CD4-positive, alpha-beta memory T cell (primary cell): ENCODE data around the gene WDR45. TPM values are rescaled to one million over a fixed set of nuclear protein-coding genes. Genes with fewer than 3 reads are reported as not detected.

Source experiments
- CTCF ChIA-PET: fragments of 350-600 bp; sonication (Branson Sonifier 250); formaldehyde crosslinking; loops from one replicate; lab custom pipeline; 2021; ENCODE audit warnings: inconsistent platforms; ENCODE audit not compliant: partially characterized antibody; lab: Charles Lee
- POLR2A ChIA-PET: fragments of 350-600 bp; sonication (Branson Sonifier 250); formaldehyde crosslinking; loops from one replicate; lab custom pipeline; 2021; ENCODE audit not compliant: partially characterized antibody; lab: Charles Lee
- DNase-seq, 5 donors: peaks; one replicate each; pipeline versions ENCODE4 v3.0.0 to v3.0.0-alpha.2; 2020 to 2022; ENCODE audit warnings: mixed read lengths in 1 of 5
- H3K27ac ChIP-seq: one replicate; pipeline ENCODE4 v1.7.0; 2013; ENCODE audit warnings: low read depth, low read length
- H3K27me3 ChIP-seq: 2 replicates; pipeline ENCODE4 v1.7.0; 2013; ENCODE audit warnings: mild to moderate bottlenecking, low read length, moderate library complexity; ENCODE audit not compliant: insufficient read depth
- H3K36me3 ChIP-seq: 2 replicates; pipeline ENCODE4 v1.7.0; 2013; ENCODE audit warnings: mild to moderate bottlenecking, low read length, moderate library complexity; ENCODE audit not compliant: insufficient read depth
- H3K4me1 ChIP-seq: 2 replicates; pipeline ENCODE4 v1.7.0; 2013; ENCODE audit warnings: mild to moderate bottlenecking, low read length, moderate library complexity; ENCODE audit not compliant: insufficient read depth
- H3K4me3 ChIP-seq, 2 donors: one replicate each; pipeline ENCODE4 v1.7.0; 2013; ENCODE audit warnings: low read length in 2 of 2, mild to moderate bottlenecking in 1 of 2
- H3K9me3 ChIP-seq, 2 donors: one replicate each; pipeline ENCODE4 v1.7.0; 2013; ENCODE audit warnings: low read length in 2 of 2, control low read depth in 1 of 2; ENCODE audit not compliant: control insufficient read depth in 1 of 2
- H3K27ac Mint-ChIP-seq, 7 donors: one replicate each; pipeline ENCODE4 v1.8.0; 2020 to 2021; ENCODE audit warnings: mixed read lengths in 7 of 7, mild to moderate bottlenecking in 6 of 7, inconsistent platforms in 3 of 7, moderate library complexity in 3 of 7
- H3K27me3 Mint-ChIP-seq, 2 donors: one replicate each; pipeline ENCODE4 v1.8.0; 2020 to 2021; ENCODE audit warnings: mixed read lengths in 2 of 2
- H3K36me3 Mint-ChIP-seq, 2 donors: one replicate each; pipeline ENCODE4 v1.8.0; 2020 to 2021; ENCODE audit warnings: mixed read lengths in 2 of 2, inconsistent platforms in 1 of 2, mild to moderate bottlenecking in 1 of 2
- H3K4me1 Mint-ChIP-seq, 4 donors: one replicate each; pipeline ENCODE4 v1.8.0; 2020 to 2021; ENCODE audit warnings: mixed read lengths in 4 of 4, mild to moderate bottlenecking in 1 of 4
- H3K4me3 Mint-ChIP-seq, 8 donors: one replicate each; pipeline ENCODE4 v1.8.0; 2020 to 2021; ENCODE audit warnings: mixed read lengths in 8 of 8, mild to moderate bottlenecking in 7 of 8, moderate library complexity in 6 of 8, inconsistent platforms in 3 of 8
- H3K9me3 Mint-ChIP-seq, 8 donors: one replicate each; pipeline ENCODE4 v1.8.0; 2020 to 2021; ENCODE audit warnings: mixed read lengths in 8 of 8, mild to moderate bottlenecking in 5 of 8, inconsistent platforms in 3 of 8, moderate library complexity in 1 of 8
- intact Hi-C: fragments of 100-400 bp; cut with micrococcal nuclease; formaldehyde crosslinking; loops from one replicate; pipeline ENCODE4 v1.15.1; 2023
- polyA plus RNA-seq, 2 donors: library from polyadenylated mRNA; unstranded; fragments of 300-500 nt; fragmentation: Illumina TruSeq; gene quantifications; one replicate each; pipeline ENCODE4 v1.2.3, GENCODE V29; 2021
- total RNA-seq, 2 experiments: library from RNA; stranded (reverse); gene quantifications; one replicate each; pipeline ENCODE4 v1.2.3, GENCODE V29; 2021

Gene WDR45
- total and polyA plus RNA-seq, 4 experiments from 2014 or later, result 43.2 to 126 (median 79.6) TPM

DNA sequence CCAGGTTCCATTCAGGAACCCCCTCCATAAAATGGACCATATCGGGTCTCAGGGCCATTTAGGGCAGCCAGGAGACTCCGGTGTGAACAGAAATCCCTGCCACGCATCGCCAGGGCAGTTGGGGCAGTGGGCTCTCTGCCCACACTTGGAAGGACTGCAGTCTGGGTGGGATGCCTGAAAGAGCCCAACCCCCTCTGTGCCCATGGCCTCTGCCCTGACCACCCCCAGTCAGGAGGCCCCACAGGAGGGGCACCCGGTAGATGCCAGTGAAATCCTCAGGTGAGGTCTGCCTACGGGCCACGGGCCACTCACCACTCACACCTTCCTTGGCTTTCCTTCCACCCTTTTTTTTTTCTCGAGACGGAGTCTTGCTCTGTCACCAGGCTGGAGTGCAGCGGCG is 10.6 kb downstream of the WDR45 start:
- H3K27ac ChIP-seq, result no peak overlapping the region
- H3K9me3 Mint-ChIP-seq, result no peaks in the 10 kb centered on the region
- CTCF ChIA-PET, result no interaction called here
- no peak overlapping the region for H3K27ac Mint-ChIP-seq
- intact Hi-C loops, result no loop called here
- no peaks in the 10 kb centered on the region for H3K27me3 ChIP-seq
- H3K4me1 Mint-ChIP-seq, result peaks cover 5 to 20% (median 11%) of the 10 kb centered on the region in 4 donors
- peaks cover 4 to 5% of the 10 kb centered on the region in 2 donors for H3K36me3 Mint-ChIP-seq
- DNase-seq, result no peak
- H3K9me3 ChIP-seq, result no peaks in the 10 kb centered on the region
- no peaks in the 10 kb centered on the region for H3K36me3 ChIP-seq
- POLR2A ChIA-PET, result no interaction called here
- H3K27me3 Mint-ChIP-seq, result no peaks in the 10 kb centered on the region
- H3K4me3 ChIP-seq, result no peak overlapping the region
- H3K4me3 Mint-ChIP-seq, result no peak overlapping the region
- H3K4me1 ChIP-seq, result peaks cover 13% of the 10 kb centered on the region

DNA sequence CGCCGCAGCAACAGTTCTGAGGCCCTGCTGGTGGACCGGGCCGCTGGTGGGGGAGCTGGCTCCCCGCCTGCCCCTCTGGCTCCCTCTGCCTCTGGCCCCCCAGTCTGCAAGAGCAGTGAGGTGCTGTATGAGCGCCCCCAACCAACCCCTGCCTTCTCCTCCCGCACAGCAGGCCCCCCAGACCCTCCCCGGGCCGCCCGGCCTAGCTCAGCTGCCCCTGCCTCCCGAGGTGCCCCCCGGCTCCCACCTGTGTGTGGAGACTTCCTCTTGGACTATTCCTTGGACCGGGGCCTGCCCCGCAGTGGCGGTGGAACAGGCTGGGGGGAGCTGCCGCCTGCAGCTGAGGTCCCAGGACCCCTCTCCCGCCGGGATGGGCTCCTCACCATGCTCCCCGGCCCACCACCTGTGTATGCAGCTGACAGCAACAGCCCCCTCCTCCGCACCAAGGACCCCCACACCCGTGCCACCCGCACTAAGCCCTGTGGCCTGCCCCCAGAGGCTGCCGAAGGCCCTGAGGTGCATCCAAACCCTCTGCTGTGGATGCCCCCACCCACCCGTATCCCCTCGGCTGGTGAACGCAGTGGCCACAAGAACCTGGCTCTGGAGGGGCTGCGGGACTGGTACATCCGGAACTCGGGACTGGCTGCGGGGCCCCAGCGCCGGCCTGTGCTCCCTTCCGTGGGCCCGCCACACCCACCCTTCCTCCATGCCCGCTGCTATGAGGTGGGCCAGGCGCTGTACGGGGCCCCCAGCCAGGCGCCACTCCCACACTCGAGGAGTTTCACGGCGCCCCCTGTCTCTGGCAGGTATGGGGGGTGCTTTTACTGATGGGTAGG is 12.2 kb downstream of the WDR45 start:
- Mint-ChIP-seq H3K9me3 (no peaks in the 10 kb centered on the region), H3K27ac (no peak overlapping the region), H3K27me3 (no peaks in the 10 kb centered on the region), H3K36me3 (peaks cover 0 to 5% of the 10 kb centered on the region in 2 donors), H3K4me1 (peaks cover 0 to 5% (median 0%) of the 10 kb centered on the region in 4 donors), H3K4me3 (no peak overlapping the region)
- H3K4me1 ChIP-seq, result peaks cover 2% of the 10 kb centered on the region
- intact Hi-C loops, result no loop called here
- DNase-seq, result no peak
- no peak overlapping the region for H3K27ac ChIP-seq
- H3K27me3 ChIP-seq, result no peaks in the 10 kb centered on the region
- ChIA-PET POLR2A (interaction anchor here (1.1 to 1.4 kb wide), 2 partner anchors 12 to 65 kb away, joined by 3 to 4 read pairs; partner anchors contain the start of genes GRIPAP1 and WDR45), CTCF (no interaction called here)
- H3K4me3 ChIP-seq, result no peak overlapping the region
- H3K36me3 ChIP-seq, result no peaks in the 10 kb centered on the region
- no peaks in the 10 kb centered on the region for H3K9me3 ChIP-seq

DNA sequence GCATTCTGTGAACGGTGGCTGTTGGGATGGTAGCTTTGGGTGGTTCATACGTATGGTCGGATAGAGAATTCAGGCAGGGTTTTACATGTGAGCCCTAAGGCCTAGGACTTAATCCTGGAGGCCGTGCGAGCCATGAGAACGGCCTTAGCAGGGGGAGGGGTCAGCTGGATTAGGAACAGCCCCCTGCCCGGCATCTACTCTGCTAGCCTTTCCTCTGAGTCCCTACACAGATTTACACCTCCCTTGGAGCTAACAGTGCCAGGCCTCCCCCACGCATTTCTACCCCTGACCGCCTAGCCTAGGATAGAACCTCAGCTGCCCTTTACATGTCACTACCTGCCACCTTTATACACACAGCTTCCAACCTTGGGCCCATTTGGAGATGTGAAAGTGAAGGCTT is 13.0 kb downstream of the WDR45 start:
- intact Hi-C loops, result no loop called here
- Mint-ChIP-seq H3K27ac (no peak overlapping the region), H3K9me3 (no peaks in the 10 kb centered on the region), H3K36me3 (peaks cover 3 to 5% of the 10 kb centered on the region in 2 donors), H3K27me3 (no peaks in the 10 kb centered on the region), H3K4me1 (peaks cover 0 to under 1% (median 0%) of the 10 kb centered on the region in 4 donors), H3K4me3 (no peak overlapping the region)
- CTCF ChIA-PET, result no interaction called here
- no peaks in the 10 kb centered on the region for H3K27me3 ChIP-seq
- H3K4me3 ChIP-seq, result no peak overlapping the region
- H3K4me1 ChIP-seq, result no peaks in the 10 kb centered on the region
- no peaks in the 10 kb centered on the region for H3K36me3 ChIP-seq
- H3K9me3 ChIP-seq, result no peaks in the 10 kb centered on the region
- POLR2A ChIA-PET, result interaction anchor here (1.1 to 1.4 kb wide), 2 partner anchors 13 to 64 kb away, joined by 3 to 4 read pairs; partner anchors contain the start of genes GRIPAP1 and WDR45
- H3K27ac ChIP-seq, result no peak overlapping the region
- no peak for DNase-seq

DNA sequence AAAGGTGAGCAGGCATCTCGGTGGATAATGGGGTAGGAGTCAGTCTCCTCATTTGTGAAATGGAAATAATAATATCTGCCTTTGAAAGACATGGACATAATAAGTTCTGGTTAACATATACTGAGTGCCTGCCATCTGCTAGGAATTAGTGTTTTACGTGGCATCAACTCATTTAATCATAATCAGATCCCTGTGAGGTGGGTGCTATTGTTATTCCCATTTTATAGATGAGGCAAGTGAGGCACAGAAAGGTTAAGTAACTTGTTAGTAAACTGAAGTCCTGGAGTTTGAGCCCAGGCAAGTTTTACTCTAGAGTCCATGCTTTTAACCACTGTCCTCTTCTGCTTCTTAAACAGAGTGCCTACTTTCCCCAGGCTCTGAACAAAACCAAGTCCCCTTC is 13.4 kb downstream of the WDR45 start:
- H3K27me3 ChIP-seq, result no peaks in the 10 kb centered on the region
- H3K4me1 Mint-ChIP-seq, result no peaks in the 10 kb centered on the region
- no peaks in the 10 kb centered on the region for H3K9me3 Mint-ChIP-seq
- peaks cover under 1 to 7% of the 10 kb centered on the region in 2 donors for H3K36me3 Mint-ChIP-seq
- H3K9me3 ChIP-seq, result no peaks in the 10 kb centered on the region
- ChIA-PET POLR2A (interaction anchor here (1.1 to 1.4 kb wide), 2 partner anchors 13 to 64 kb away, joined by 3 to 4 read pairs; partner anchors contain the start of genes GRIPAP1 and WDR45), CTCF (no interaction called here)
- H3K27ac ChIP-seq, result no peak overlapping the region
- H3K4me3 Mint-ChIP-seq, result no peak overlapping the region
- H3K27ac Mint-ChIP-seq, result no peak overlapping the region
- no peak overlapping the region for H3K4me3 ChIP-seq
- H3K4me1 ChIP-seq, result no peaks in the 10 kb centered on the region
- no peaks in the 10 kb centered on the region for H3K36me3 ChIP-seq
- no peaks in the 10 kb centered on the region for H3K27me3 Mint-ChIP-seq
- no peak for DNase-seq
- intact Hi-C loops, result no loop called here

DNA sequence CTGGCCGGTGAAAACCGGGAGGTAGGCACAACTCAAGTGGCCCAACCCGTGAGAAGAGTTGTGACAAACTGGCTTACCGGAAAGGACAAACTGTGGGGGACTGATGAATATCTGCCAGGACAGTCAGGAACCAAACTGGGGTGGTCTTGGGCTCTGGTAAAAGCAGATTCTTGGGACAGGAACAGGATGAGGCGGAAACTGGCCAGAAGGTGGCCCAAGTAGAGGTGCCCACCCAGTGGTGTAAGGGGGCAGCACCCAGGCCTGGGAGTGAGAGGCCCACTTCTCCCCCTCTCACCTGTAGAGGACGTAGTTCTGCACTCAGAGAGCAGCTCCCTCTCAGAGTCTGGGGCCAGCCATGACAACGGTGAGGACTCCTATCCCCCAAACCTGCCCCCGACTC is 15.0 kb downstream of the WDR45 start:
- ChIA-PET CTCF (interaction anchor here (0.6 kb wide), 1 partner anchor 120 kb away, joined by 3 read pairs; no protein-coding TSS in a partner anchor), POLR2A (no interaction called here)
- H3K9me3 ChIP-seq, result no peaks in the 10 kb centered on the region
- no peaks in the 10 kb centered on the region for H3K36me3 ChIP-seq
- Mint-ChIP-seq H3K4me3 (no peak overlapping the region), H3K36me3 (peaks cover 0 to 7% of the 10 kb centered on the region in 2 donors), H3K9me3 (no peaks in the 10 kb centered on the region), H3K27me3 (no peaks in the 10 kb centered on the region), H3K27ac (no peak overlapping the region), H3K4me1 (no peaks in the 10 kb centered on the region)
- no peaks in the 10 kb centered on the region for H3K27me3 ChIP-seq
- intact Hi-C loops, result no loop called here
- no peak overlapping the region for H3K27ac ChIP-seq
- no peaks in the 10 kb centered on the region for H3K4me1 ChIP-seq
- no peak overlapping the region for H3K4me3 ChIP-seq
- DNase-seq, result no peak

DNA sequence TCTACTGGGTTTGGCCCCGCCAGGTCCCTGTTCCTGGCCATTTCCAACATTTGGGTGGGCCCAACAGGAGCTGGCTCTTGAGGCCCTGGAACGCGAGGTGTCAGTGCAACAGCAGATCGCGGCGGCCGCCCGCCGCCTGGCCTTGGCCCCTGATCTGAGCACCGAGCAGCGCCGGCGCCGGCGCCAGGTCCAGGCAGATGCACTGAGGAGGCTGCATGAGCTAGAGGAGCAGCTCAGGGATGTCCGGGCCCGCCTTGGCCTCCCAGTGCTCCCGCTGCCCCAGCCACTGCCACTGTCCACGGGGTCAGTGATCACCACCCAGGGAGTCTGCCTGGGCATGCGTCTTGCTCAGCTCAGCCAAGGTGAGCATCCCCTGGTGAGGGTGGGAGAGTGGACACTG is 15.4 kb downstream of the WDR45 start:
- no peak for DNase-seq
- H3K4me1 ChIP-seq, result no peaks in the 10 kb centered on the region
- no peak overlapping the region for H3K27ac ChIP-seq
- no peak overlapping the region for H3K4me3 ChIP-seq
- intact Hi-C loops, result no loop called here
- H3K4me3 Mint-ChIP-seq, result no peak overlapping the region
- no peak overlapping the region for H3K27ac Mint-ChIP-seq
- ChIA-PET POLR2A (no interaction called here), CTCF (interaction anchor here (0.6 kb wide), 1 partner anchor 120 kb away, joined by 3 read pairs; no protein-coding TSS in a partner anchor)
- no peaks in the 10 kb centered on the region for H3K27me3 Mint-ChIP-seq
- no peaks in the 10 kb centered on the region for H3K9me3 Mint-ChIP-seq
- H3K27me3 ChIP-seq, result no peaks in the 10 kb centered on the region
- peaks cover 0 to 7% of the 10 kb centered on the region in 2 donors for H3K36me3 Mint-ChIP-seq
- no peaks in the 10 kb centered on the region for H3K36me3 ChIP-seq
- no peaks in the 10 kb centered on the region for H3K4me1 Mint-ChIP-seq
- no peaks in the 10 kb centered on the region for H3K9me3 ChIP-seq

DNA sequence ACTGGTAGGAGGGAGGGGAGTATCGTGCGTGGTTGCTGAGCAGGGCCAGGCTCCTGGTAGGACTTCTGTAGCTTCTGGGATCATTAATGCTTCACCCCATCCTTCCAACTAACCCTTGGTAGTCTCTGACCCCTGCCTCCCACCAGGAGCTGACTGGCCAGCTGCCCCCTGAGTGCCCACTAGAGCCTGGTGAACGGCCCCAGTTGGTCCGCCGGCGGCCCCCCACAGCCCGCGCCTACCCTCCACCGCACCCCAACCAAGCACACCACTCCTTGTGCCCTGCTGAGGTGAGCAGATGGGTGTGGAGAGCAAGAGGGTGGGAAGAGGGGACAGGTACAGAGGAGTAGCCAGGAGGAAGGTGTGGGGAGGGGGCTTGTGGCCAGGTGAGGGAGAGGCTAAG is 16.0 kb downstream of the WDR45 start:
- POLR2A ChIA-PET, result no interaction called here
- H3K27me3 ChIP-seq, result no peaks in the 10 kb centered on the region
- intact Hi-C loops, result no loop called here
- CTCF ChIA-PET, result no interaction called here
- no peaks in the 10 kb centered on the region for H3K4me1 ChIP-seq
- H3K27ac ChIP-seq, result no peak overlapping the region
- H3K4me1 Mint-ChIP-seq, result no peaks in the 10 kb centered on the region
- no peaks in the 10 kb centered on the region for H3K27me3 Mint-ChIP-seq
- no peaks in the 10 kb centered on the region for H3K9me3 Mint-ChIP-seq
- H3K9me3 ChIP-seq, result no peaks in the 10 kb centered on the region
- H3K27ac Mint-ChIP-seq, result no peak overlapping the region
- no peak overlapping the region for H3K4me3 ChIP-seq
- H3K36me3 ChIP-seq, result no peaks in the 10 kb centered on the region
- no peak for DNase-seq
- H3K36me3 Mint-ChIP-seq, result peaks cover 0 to 7% of the 10 kb centered on the region in 2 donors
- H3K4me3 Mint-ChIP-seq, result no peak overlapping the region
